ENCODE results near the gene PLCH2. TPM values are rescaled to one million over a fixed set of nuclear protein-coding genes. Genes with fewer than 3 reads are reported as not detected.

PLCH2 gene
- total RNA-seq, 1 donor from 2014 or later, result 3.8 TPM

- Histone ChIP-seq H3K9me3 (no peaks in the 10 kb centered on the region), H3K4me1 (no peaks in the 10 kb centered on the region), H3K36me3 (no peaks in the 10 kb centered on the region), H3K27me3 (ENCODE audit: low read depth) (peaks cover 56% of the 10 kb centered on the region), H3K4me3 (no peak overlapping the region), H3K27ac (no peak overlapping the region)
- TF ChIP-seq CTCF (IDR thresholded peaks at IDR 0.05), result no peak
- intact Hi-C loops (cut with DNase I), result no loop called here
- ATAC-seq (no peak), DNase-seq (no peak)
These were observed 24.3 kb upstream of the PLCH2 start for GRCh38 chr1:2451741-2452140.

- Histone ChIP-seq H3K27me3 (ENCODE audit: low read depth) (peaks cover 56% of the 10 kb centered on the region), H3K9me3 (no peaks in the 10 kb centered on the region), H3K27ac (no peak overlapping the region), H3K4me3 (no peak overlapping the region), H3K4me1 (no peaks in the 10 kb centered on the region), H3K36me3 (no peaks in the 10 kb centered on the region)
- intact Hi-C loops (cut with DNase I), result no loop called here
- DNase-seq (no peak), ATAC-seq (no peak)
- TF ChIP-seq CTCF (IDR thresholded peaks at IDR 0.05), result no peak
These were observed 23.7 kb upstream of the PLCH2 start for GRCh38 chr1:2452201-2452931.

DNA sequence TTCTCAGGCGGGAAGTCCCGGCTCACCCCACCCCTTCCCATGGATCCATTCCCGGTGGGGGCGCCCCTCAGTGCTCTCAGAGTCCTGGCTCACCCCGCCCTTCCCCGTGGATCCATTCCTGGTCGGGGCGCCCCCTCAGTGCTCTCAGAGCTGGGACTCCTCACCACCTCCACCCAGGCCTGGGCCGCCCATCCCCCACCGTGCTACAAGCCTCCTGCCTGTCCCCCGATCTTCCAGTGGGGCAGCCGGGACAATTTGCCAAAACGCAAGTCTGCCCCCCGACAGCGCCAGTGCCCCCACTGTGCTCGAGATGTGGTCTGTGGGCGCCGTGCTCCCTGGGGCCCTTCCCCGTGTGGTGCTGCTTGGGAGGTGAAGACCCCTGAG is 23.2 kb upstream of the PLCH2 start:
- no peaks in the 10 kb centered on the region for H3K9me3 ChIP-seq
- H3K4me3 ChIP-seq, result no peak overlapping the region
- DNase-seq (no peak), ATAC-seq (no peak)
- peaks cover 56% of the 10 kb centered on the region for H3K27me3 ChIP-seq (ENCODE audit: low read depth)
- TF ChIP-seq CTCF (IDR thresholded peaks at IDR 0.05), result no peak
- H3K36me3 ChIP-seq, result no peaks in the 10 kb centered on the region
- no peak overlapping the region for H3K27ac ChIP-seq
- no peaks in the 10 kb centered on the region for H3K4me1 ChIP-seq
- intact Hi-C loops (cut with DNase I), result no loop called here

DNA sequence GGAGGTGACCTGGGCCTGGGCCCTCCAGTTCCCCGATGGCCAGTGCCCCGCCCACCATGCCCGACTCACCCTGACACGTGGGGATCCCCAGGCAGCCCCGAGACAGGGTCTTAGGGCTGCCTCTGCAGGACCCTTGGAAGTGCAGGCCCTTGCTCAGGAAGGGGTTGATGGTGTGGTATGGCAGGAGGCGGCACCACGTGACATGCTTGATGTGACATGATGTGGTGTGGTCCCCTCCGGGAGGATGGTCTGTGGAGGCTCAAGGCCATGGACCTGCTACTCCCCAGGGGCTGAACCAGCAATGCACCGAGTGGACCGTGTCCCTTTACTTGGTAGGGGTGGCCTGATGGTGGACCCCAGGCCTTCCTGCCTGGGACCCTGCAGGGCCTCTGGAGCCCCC is 21.9 kb upstream of the PLCH2 start:
- H3K27me3 ChIP-seq (ENCODE audit: low read depth), result peaks cover 56% of the 10 kb centered on the region
- no peaks in the 10 kb centered on the region for H3K9me3 ChIP-seq
- intact Hi-C loops (cut with DNase I), result no loop called here
- H3K4me1 ChIP-seq, result no peaks in the 10 kb centered on the region
- no peaks in the 10 kb centered on the region for H3K36me3 ChIP-seq
- no peak overlapping the region for H3K27ac ChIP-seq
- no peak overlapping the region for H3K4me3 ChIP-seq
- no peak for ATAC-seq
- no peak for TF ChIP-seq CTCF (IDR thresholded peaks at IDR 0.05)
- no peak for DNase-seq

DNA sequence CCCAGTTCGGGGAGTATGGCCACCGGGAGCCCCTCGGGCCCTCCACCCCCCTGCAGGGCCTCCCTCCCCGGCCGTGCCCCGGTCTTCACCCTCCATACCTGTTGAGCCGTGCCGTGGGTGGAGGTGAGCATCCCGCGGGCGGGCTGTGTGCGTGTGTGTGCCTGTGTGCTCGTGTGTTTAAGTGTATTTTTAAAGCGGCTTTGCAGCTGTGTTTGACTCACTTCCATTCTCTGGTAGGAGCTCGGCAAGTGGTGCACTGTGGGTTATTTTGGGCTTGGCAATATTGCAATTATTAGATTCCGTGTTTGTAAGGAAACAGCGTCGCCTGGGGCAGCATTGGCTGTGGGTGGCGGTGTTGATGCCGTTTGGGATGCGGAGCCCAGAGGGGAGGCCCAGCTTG is 20.3 kb upstream of the PLCH2 start:
- TF ChIP-seq CTCF (IDR thresholded peaks at IDR 0.05), result no peak
- ATAC-seq, result no peak

More for the DNA sequence above, 20.3 kb upstream of the PLCH2 start:
- DNase-seq, result no peak
- intact Hi-C loops (cut with DNase I), result no loop called here
- H3K27me3 ChIP-seq (ENCODE audit: low read depth), result peaks cover 49% of the 10 kb centered on the region
- H3K36me3 ChIP-seq, result no peaks in the 10 kb centered on the region
- H3K9me3 ChIP-seq, result no peaks in the 10 kb centered on the region
- no peaks in the 10 kb centered on the region for H3K4me1 ChIP-seq
- no peak overlapping the region for H3K27ac ChIP-seq
- no peak overlapping the region for H3K4me3 ChIP-seq
